Activated gamma-delta T cell (primary cell): ENCODE data around the gene ABHD16A.
"Not testable (repeated sequence)": the region's sequence is repeated elsewhere in the genome, so short reads cannot be mapped to it uniquely, and the experiment has no call there.

ENCODE experiments used
- DNase-seq: peaks from one replicate; lab custom pipeline; 2025; lab: John Stamatoyannopoulos, UW

Gene ABHD16A

DNA sequence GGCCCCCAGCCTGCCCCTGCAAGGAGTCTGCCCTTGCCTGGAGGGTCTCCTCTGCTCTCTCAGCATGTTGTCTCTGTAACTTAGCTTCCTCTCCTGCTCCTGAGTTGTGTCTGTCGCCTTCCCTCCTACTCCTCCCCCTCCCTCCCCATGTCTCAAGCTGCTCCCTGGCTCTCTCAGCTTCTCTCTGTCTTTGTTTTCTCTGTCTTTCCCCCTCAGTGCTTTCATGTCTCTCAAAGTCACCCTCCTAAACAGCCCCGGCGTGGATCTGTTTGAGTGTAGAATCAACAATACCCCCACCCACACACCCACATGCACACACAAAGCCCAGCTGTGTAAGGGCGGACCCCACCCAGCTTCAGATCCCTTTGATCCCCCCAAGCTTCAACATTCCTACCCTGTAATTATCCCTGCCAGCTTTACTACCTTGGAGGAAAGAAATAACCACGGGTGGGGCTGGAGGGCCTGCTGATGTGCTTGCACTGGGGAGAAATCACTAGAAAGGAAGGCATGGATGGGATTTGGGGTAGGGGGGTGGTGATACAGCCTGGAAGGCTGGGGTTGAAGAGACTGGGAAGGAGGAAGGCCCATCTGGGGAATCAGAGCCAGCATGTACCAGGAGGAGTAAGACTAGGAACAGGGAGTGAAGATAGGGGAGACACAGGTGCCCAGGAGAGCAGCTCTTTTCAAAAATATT lies 11.0 kb upstream of the ABHD16A start:
- no peak for DNase-seq

- DNase-seq: no peak
Observed at GRCh38 chr6:31713465-31713864, 10.3 kb upstream of the ABHD16A start.

DNA sequence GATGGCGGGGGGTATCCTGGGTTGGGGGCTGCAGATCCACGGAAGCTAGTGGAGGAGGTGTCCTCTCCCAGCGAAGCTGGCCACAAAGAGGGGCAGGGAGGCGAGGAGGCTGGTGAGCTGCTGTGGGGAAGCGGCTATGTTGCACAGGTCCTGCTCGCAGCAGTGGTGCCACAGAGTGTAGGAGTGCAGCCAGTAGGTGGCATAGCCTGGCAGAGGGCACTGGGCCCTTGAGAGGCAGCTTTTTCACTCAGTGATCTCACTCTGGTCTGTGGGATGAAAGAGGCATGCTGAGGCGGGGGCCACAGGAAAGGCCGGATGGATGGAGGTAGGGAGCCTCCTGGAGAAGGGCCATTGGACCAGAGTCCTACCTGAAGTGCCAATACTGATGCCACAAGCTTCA lies 9.2 kb upstream of the ABHD16A start:
- DNase-seq: no peak

DNA sequence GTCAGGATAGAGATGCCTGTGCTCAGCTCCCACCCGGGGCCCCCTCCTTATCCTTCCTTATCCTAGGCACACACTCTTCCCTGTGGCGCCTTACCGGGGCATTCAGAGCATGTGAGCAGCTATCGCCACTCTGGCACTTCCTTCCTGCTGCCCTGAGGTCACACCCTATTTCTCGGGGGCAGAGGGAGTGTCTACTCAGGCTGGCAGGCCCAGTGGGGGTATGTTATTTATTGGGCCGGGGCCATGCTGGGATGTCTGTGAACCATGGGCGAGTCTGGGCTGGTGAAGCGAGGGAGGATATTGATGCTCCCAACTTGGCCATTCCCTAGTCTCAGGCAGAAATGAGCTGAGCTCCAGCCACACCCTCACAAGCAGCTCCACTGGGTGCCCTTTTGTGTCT lies 8.1 kb upstream of the ABHD16A start:
- no peak for DNase-seq

GRCh38 chr6:31710523-31711219 lies 7.5 kb upstream of the ABHD16A start:
- DNase-seq: no peak

DNA sequence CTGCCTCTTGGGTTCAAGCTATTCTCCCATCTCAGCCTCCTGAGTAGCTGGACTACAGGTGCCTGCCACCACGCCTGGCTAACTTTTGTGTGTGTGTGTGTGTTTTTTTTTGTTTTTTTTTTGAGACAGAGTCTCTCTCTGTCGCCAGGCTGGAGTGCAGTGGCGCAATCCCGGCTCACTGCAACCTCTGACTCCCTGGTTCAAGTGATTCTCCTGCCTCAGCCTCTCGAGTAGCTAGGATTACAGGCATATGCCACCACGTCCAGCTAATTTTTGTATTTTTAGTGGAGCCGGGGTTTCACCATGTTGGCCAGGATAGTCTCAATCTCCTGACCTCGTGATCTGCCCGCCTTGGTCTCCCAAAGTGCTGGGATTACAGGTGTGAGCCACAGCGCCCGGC lies 6.0 kb upstream of the ABHD16A start:
- not testable (repeated sequence) for DNase-seq

DNA sequence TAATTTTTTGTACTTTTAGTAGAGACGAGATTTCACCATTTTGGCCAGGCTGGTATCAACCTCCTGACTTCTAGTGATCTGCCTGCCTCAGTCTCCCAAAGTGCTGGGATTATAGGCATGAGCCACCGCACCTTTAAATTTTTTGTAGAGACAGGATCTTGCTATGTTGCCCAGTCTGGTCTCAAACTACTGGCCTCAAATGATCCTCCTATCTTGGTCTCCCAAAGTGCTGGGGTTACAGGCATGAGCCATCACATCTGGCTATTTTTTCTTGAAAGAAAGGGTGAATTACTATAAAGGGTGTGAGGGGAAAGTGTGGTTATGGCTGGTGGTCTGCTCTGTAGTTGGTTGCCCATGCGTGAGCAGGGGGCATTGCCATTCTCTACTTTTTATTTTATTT lies 5.1 kb upstream of the ABHD16A start:
- DNase-seq: no peak

DNA sequence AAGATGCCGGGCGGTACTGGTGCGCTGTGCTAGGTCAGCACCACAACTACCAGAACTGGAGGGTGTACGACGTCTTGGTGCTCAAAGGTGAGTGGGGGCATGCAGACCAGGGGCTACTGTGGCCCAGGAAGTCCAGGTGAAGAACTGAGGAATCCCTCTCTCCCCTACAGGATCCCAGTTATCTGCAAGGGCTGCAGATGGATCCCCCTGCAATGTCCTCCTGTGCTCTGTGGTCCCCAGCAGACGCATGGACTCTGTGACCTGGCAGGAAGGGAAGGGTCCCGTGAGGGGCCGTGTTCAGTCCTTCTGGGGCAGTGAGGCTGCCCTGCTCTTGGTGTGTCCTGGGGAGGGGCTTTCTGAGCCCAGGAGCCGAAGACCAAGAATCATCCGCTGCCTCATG lies 4.6 kb upstream of the ABHD16A start:
- no peak for DNase-seq

DNA sequence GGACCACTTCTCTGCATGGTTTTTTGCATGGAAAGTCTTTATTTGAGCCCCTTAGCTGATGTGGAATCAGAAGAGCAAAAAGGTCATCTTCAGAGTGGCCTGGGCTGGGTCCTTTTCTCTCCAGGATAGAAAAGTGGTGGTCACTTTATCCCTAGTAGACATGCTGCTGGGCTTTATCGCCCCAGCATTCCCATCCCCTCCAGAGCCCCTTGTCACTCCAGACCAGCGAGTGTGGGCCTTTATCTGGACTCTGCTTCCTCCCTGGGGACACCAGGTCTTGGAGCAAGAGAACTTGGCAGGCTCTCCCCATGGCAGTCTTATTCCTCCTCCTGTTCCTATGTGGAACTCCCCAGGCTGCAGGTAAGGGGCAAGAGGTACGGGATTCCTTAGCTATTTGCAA lies 3.5 kb upstream of the ABHD16A start, which contains the start of gene LY6G6F:
Gene LY6G6F (plus strand): TSS at position 268 of the 400 bp plus-strand sequence. CDS start 41 bp downstream, at position 309.
- DNase-seq: no peak

DNA sequence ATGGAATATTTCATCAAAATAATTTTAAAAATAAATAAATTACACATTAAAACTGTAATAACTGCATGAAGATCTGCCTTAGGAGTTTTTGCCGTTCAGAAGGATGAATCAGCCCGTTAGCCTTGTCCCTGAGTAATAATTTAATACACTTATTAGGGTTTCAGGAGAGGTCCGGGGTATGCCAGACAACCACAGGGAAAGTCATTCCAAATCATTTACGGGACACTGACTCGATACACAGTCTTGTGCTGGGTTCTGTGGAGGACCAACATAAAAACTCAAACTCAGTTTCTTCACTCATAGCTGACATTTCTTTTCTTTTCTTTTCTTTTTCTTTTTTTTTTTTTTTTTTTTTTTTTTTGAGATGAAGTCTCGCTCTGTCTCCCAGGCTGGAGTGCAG lies 2.8 kb upstream of the ABHD16A start:
- DNase-seq: no peak

DNA sequence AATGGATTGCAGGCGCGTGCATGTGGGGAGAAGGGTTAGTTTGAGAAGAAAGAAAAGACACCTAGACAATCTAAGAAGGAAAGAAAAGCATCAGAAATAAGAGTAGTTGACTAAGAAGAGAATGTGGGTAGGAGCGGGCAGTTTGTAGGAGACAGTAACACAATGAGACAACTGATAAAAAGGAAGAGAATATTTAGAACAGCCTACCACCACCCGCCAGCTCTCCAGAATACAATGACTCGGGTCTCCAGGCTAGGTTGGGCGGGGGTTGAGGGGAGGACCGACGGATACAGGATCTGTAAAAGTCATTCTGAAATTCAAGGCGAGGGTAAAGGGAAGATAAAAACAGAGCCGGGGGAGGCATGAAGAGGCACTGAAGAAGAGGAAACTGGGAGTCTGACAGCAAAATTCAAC lies 712 bp downstream of the ABHD16A start:
- DNase-seq: no peak

DNA sequence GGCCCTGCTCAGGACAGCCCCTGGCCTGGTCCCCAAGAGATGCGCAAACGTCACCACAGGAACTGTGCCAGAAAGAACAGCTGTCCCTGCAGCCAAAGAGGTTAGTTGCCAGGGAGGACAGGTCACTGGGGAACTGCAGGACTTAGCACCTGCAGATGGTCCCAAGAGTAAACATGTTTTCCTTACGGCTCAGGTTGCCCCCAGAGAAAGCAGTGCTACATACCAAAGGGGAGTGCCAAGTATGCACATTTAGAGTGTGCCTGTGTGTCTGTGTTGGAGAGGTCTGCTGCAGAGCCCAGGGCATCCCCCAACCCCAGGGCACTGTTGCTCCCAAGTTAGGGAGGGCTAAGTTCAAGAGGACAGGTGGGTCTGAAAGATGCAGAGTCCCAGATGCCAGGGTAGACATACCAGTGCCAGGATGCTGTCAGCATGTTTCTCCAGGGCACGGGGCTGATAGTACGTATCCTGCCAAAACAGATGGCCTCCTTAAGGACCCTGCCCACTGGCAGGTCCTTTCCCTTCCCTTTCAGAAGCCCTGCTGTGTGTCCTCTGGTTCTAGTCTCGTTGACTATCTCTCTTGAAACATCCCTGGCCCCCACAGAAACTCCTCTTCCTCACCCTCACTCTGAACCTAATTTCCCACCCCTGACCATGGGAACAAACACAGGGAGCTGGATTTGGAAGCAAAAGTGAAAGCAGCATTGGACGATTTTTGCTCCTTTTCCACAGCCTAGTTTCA lies 1.3 kb downstream of the ABHD16A start:
- DNase-seq: no peak

GRCh38 chr6:31700740-31701401 lies 2.3 kb downstream of the ABHD16A start:
- no peak for DNase-seq

DNA sequence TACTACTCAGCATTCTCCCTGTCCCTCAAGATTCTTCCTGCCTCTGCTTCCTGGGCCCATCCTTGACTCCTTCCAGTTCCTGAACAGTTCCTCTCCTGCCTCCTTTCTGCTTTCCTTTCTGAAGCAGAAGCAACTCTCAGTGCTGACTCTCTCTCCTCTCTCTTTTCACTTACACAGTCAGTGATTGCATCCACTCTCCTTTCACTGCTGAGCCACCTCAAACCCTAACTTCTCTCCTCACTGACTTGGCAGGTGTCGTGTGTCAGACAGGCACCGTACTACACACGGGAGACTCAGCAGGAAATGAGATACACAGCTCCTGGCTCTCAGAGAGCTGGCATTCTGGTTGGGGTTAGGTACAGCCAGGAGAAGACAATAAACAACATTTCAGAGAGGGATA lies 5.6 kb downstream of the ABHD16A start:
- DNase-seq: no peak

DNA sequence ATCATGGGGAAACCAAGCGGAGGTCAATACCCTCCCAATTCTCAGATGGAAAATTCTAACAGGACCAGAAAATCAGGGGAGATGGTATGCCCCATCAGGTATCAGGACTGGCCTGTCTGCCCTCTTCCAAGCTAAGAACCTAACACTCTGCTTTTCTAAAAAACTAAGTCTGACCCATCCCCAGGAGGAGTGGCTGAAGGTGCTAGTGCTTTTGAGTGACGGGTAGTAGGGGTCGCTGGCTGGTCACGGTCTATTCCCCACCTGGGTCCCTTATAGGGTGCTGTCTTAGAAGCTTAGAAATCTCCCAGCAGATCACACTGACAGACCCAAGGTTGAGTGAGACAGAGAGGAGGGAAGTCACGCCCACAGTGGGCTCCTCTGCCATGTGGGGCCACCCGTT lies 9.6 kb downstream of the ABHD16A start:
- no peak for DNase-seq

DNA sequence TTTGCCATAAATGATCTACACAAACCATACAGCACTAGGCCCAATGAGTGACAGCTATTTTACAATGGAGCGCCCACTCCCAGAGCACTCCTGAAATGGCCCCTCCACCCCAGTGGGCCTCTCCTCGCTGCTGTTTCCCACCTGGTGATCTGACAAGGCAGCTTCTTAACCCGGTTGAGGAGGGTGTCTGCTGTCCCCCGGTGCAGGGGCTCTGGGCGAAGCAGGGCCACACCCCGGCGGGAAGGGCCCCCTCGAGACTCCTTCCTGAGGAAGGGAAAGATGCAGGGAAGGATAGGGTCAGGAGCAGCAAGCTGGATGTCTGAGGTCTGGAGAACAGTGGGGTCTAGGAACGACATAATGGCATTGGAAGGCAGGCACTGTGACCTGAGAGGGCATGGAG lies 10.2 kb downstream of the ABHD16A start:
- DNase-seq: no peak

- DNase-seq: no peak
Observed at GRCh38 chr6:31692353-31692752, 10.8 kb downstream of the ABHD16A start.

DNA sequence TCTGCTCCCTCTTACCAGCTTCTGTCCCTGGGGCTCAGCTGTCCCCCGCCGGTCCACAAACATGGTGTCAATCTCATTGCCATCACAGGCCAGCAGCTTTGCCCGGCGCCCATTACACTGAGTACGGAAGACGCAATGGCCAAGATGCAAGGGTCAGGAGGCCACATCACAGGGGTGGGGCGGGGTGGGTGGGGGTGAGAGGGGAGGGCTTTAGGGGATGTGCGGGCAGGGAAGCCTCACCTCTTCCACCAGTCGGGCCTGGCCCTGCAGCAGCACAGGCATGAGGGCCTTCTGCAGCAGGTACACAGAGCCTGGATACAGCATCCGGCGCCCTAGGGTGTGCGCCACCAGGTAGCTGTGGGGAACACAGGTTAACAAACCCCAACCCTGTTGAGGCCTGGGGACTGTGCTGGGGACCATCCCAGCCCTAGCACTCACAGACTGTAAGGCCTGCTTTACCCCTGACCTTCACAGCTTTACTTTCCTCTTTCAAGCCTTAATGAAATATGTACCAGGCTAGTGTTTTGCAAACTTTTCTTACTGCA lies 11.5 kb downstream of the ABHD16A start:
- no peak for DNase-seq

DNA sequence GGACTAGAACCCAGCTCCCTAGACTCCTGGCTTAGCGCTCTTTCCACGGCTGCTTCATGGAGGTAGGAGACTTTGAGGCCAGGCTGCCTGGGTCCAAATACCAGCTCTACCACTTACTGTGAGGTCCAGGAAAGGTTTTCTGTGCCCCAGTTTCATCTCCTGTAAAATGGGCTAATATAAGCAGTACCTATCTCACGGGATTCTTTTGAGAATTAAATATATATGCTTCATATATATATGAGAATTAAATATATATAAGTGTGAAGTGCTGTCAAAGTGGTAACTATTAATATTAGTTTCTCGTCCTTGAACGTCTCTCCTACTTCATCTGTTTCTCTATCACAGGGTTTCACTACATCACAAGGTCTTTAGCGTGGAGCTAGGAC lies 12.1 kb downstream of the ABHD16A start:
- no peak for DNase-seq

DNA sequence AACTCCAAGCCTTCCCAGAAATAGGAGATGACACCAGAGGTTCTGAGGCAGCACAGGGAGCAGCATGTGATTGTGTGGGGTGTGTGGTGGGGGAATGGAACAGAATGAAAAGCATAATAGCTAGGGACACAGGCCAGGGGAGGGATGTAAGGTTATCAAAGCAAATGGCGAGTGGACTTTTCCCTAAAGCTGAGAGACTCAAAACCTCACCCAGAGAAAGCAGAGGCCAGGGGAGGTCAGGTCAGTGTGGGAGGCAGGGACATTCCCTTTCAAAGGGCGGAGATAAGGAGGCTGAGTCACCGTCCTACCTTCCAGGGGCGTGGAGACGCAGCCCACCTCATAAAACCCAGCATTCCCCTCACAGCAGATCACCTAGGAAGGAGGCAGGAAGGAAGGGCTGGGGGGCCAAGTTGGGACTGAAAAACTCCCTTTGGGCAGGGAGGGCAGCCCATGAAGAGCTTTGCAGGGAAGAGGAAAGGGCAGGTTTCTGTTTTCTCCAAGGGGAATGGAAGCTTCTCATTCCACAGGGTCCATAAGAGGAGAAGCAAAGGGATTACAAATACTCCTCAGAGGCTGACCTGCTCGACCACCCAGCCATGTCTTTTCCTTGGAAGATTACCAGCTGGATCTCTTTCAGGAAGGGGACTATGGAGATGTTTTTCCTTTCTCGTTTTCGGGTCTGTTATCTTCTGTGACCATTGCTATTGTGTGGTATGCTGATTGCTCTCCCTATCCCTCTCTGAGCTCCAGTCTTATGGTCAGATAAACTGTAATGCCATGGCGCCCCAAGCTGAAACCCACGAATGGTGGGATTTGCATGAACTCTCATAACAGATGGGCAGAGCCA lies 12.7 kb downstream of the ABHD16A start:
- no peak for DNase-seq
